Hematopoietic multipotent progenitor cell treated with erythropoietin and hydrocortisone succinate and interleukin-3 and kit ligand, for 8 days (in vitro differentiated cells): ENCODE results near the gene LMNA.
"Not testable (repeated sequence)": the region's sequence is repeated elsewhere in the genome, so short reads cannot be mapped to it uniquely, and the experiment has no call there.

ENCODE experiments used
- DNase-seq: peaks from one replicate; pipeline ENCODE4 v3.0.0-alpha.2; 2015

Gene LMNA

GRCh38 chr1:156104861-156105832, 9.4 kb upstream of the LMNA start:
- DNase-seq: peak; percentile 64

- DNase-seq: peak; percentile 64
These were observed 7.7 kb upstream of the LMNA start for GRCh38 chr1:156106624-156107488.

DNA sequence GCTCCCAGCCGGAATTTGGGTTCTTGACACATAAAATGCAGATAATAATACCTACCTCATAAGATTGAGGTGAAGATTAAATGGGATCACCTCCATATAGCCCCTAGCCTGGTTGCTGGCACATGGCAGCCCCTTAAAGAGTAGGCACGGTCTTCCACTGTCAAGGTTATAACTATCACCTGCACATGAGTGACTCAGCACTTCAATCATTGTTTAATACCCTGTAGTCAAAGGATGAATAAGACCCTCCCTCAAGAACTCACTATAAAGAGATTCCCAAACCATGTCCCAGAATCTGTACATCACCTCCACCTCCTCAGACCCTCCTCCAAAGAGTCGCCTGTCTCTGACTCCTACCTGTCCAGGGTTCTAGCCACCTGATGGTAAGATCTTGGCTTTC, 6.5 kb upstream of the LMNA start:
- no peak for DNase-seq

DNA sequence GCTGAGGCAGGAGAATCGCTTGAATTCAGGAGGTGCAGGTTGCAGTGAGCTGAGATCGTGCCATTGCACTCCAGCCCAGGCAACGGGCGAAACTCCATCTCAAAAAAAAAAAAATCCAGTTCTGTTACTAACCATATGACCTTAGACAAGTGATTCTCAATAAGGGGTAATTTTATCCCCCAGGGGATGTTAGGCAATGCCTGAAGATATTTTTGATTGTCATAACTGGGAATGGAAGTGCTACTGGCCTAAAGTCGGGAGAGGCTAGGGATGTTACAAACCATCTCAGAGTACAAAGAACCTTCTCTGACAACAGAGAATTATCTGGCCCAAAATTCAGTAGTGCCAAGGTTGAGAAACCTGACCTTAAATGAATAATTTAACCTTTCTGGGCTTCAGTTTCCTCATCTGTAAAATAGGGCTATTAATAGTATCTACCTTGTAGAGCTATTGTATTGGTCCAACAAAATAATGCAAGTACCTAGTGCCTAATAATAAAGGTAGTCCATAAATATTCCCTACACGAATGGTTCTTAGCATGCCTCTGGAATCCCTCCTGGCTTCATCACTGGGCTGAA, 5.8 kb upstream of the LMNA start:
- DNase-seq: no peak

GRCh38 chr1:156110252-156110651, 4.3 kb upstream of the LMNA start:
- no peak for DNase-seq

GRCh38 chr1:156111355-156111962, 3.1 kb upstream of the LMNA start:
- DNase-seq: no peak

DNA sequence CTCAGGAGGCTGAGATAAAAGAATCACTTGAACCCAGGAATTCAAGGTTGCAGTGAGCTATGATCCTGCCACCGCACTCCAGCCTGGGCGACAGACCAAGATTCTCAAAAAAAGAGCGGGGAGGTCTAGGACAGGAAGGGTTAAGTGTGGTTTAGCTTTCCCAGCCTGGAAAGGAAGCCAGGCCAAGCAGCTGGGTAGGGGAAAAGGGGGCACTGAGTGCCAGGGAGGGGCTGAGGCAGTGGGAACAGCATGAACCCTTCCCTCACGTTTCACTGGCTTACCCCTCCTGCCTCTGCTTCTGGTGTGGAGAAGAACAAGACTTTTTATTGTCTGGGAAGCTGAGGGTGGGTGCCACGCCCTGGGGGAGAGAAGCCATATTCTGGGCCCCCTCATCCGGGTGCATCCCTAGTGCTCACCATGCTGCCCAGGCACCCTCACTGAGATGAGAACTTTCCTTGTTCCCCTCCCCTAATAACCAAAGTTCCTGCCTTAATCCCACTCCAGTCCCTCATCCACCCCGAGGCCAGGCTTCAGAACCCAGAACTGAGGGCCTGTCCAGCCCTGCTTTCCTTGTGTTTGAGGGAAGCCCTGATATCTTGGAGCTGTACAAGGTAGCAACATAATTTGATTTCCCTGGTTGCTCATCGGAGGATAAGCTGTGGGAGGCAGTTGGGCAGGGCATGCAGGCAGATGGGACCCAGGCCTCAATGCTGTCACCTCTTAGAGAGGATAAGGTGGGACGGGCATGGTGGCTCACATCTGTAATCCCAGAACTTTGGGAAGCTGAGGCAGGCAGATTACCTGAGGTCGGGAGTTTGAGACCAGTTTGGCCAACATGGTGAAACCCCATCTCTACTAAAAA, 2.0 kb upstream of the LMNA start:
- no peak for DNase-seq

GRCh38 chr1:156113282-156113950, 1.1 kb upstream of the LMNA start:
- DNase-seq: no peak

DNA sequence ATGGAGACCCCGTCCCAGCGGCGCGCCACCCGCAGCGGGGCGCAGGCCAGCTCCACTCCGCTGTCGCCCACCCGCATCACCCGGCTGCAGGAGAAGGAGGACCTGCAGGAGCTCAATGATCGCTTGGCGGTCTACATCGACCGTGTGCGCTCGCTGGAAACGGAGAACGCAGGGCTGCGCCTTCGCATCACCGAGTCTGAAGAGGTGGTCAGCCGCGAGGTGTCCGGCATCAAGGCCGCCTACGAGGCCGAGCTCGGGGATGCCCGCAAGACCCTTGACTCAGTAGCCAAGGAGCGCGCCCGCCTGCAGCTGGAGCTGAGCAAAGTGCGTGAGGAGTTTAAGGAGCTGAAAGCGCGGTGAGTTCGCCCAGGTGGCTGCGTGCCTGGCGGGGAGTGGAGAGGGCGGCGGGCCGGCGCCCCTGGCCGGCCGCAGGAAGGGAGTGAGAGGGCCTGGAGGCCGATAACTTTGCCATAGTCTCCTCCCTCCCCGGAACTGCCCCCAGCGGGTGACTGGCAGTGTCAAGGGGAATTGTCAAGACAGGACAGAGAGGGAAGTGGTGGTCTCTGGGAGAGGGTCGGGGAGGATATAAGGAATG, 505 bp downstream of the LMNA start:
- DNase-seq: peak; percentile 48

GRCh38 chr1:156115514-156116374, 1.2 kb downstream of the LMNA start:
- DNase-seq: peak; percentile 74

DNA sequence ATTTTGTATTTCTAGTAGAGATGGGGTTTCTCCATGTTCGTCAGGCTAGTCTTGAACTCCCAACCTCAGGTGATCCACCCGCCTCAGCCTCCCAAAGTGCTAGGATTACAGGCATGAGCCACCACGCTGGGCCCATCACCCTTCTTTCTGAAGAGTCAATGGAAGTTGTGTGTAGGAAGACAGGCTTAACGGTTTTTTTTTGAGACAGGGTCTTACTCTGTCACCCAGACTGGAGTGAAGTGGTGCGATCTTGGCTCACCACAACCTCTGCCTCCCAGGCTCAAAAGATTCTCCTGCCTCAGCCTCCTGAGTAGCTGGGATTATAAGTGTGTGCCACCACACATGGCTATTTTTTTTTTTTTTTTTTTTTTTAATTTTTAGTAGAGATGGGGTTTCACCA, 2.2 kb downstream of the LMNA start:
- DNase-seq: not testable (repeated sequence)

DNA sequence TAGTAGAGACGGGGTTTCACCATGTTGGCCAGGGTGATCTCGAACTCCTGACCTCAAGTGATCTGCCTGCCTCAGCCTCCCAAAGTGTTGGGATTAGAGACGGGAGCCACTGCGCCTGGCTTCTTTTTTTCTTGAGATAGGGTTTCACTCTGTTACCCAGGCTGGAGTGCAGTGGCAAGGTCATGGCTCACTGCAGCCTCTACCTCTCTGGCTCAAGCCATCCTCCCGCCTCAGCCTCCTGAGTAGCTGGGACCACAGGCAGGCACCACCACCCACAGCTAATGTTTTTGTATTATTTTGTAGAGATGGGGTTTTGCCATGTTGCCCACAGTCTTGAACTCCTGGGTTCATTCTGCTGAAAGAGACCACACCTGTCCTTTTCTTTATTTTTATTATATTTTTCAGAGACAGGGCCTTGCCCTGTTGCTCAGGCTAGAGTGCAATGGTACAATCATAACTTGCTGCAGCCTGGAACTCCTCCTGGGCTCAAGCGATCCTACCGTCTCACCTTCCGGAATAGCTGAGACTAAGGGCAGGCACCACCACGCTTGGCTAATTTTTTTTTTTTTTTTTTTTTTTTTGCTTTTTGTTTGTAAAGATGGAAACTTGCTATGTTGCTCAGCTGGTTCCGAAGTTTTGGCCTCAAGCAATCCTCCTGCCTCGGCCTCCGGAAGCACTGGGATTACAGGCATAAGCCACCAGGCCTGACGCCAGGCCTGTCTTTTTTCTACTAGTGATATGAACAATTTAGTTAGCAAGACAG, 3.1 kb downstream of the LMNA start:
- no peak for DNase-seq

DNA sequence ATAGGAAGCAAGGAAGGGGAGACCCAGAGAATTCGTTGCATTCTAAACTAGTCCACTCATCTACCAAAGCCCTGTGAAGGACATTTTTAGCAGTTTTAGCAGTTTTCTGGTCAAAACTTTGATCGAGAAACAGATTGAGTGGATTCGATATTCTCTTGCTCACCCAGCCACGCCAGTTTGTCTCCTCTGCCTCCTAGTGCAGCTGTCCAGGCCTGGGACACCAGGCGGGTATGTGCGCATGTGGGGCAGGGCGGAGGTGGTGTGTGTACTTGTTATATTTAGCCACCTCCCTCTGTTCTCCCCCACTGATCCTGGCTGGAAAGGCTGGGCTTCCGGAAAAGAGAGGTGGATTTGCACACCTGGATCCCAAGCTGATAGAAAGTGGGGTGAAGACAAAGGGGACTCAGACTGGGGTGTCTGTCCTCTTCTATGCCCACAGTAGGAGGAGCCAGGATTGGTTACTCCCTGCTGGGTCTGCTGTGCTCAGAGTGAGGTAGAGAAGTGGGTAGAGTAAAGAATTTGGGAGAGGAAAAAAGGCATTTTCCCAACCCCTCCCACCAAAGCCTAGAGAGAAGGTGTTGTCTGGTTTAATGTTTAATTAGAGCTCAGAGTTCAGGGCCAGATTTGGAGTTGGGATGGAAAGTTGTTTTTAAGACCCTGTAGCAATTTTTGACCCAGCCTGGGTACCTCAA, 3.8 kb downstream of the LMNA start:
- no peak for DNase-seq

- DNase-seq: peak; percentile 60
These were observed 5.1 kb downstream of the LMNA start for GRCh38 chr1:156119503-156120209.

DNA sequence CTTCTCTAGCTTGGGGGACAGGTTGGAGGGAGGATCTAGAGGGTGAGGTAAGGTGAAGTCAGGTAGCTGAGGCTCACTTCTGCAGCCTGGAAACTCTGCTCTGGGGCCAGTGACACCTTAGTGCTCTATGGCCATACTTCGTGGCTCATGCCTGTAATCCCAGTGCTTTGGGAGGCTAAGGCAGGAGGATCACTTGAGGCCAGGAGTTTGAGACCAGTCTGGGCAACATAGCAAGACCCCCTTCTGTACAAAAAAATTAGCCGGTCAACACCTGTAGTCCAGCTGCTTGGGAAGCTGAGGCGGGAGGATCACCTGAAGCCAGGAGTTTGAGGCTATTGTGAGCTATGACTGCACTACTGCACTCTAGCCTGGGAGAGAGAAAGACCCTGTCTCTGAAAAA, 5.8 kb downstream of the LMNA start:
- no peak for DNase-seq

DNA sequence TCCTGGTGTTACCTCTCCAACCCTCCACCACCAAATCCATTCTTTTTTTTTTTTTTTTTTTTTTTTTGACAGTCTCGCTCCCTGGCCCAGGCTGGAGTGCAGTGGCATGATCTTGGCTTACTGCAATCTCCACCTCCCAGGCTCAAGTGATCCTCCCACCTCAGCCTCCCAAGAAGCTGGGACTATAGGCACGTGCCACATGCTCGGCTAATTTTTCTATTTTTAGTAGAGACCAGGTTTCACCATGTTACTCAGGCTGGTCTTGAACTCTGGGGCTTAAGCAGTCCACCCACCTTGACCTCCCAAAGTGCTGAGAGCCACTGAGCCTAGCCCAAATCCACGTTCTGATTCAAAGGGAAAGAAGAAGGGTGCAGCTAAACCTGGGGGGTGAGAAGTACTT, 6.5 kb downstream of the LMNA start:
- not testable (repeated sequence) for DNase-seq

DNA sequence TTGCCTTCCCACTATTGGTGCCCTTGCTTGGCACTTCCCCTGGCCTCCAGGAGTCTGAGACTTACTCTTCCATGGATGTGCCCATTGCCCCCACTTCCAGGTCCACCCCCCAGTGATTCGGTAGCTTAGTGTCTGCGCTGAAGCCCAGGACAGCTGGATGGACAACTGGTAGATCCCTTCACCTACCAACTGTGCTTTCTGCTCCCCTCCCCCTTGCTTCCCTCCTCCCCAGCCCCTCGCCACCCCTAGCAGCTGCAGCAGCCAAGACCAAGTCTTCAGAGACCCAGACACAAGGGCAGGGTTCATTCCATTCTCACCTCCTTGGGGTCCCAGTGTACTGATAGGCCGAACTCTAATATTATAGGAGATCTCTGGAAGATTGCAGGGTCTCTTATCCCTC, 6.9 kb downstream of the LMNA start:
- no peak for DNase-seq

DNA sequence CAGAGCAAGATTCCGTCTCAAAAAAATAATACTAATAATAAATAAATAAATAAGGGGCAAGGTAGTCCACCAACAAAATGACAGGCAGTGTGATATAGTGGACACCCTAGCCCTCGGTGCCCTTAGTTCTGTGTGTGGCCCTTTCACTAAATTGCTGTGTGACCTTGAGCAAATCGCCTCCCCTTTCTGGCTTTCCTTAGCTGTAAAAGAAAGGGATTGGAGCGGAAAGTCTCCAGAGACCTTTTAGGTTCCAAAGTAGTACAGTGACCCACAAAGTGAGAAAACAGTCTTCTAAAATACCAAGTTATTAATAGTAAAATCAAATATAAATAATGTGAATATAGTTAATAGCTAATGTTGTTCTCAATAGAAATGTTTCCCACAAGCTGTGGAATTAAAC, 7.6 kb downstream of the LMNA start:
- no peak for DNase-seq
